ENCODE data around the gene BAZ2B. TPM values are rescaled to one million over a fixed set of nuclear protein-coding genes. Genes with fewer than 3 reads are reported as not detected.

Gene BAZ2B
- total and polyA plus RNA-seq, 2 experiments from 2014 or later: 51.7 to 62.9 TPM

DNA sequence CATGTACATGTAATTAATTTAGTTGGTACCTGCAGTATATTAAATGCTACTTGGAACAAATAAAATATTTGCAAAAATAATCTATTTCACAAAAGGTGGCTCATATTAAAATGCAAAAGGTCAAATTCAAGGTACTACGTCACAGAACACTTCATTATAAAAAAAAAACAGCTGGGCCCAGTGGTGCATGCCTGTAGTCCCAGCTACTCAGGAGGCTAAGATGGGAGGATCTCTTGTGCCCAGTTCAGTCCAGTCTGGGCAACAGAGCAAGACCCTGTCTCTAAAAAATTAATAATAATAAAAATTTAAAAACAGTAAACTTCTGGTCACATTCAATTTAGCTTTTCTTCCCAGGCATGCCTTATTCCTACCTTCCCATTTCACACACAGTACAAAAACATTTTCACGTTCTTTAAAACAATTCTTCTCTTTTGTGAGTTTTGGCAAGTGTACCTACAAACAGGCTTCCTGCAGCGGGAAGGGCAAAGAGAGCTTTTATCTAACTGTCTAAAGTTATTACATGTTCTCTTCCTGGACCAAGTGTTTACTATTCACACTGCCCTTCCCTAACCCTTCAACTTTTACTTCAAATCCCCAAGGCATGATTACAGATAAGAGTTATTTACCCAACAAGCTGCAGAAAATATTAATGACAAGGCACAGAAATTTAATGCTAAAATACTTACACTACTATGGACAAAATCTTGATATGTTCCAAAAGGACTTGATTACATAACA, 10.7 kb downstream of the BAZ2B start:
- no peaks in the 10 kb centered on the region for H3K9me3 Mint-ChIP-seq
- H3K4me1 Mint-ChIP-seq: peaks cover 48% of the 10 kb centered on the region
- no peaks in the 10 kb centered on the region for H3K9me2 ChIP-seq (ENCODE audit: insufficient read depth)
- H2AFZ ChIP-seq: no peak overlapping the region
- peaks cover 8% of the 10 kb centered on the region; the same call in 1 of the 2 replicates for H4K20me1 ChIP-seq (replicated peaks; ENCODE audit: insufficient read depth)
- DNase-seq (ENCODE audit: low spot score): no peak
- TF ChIP-seq NANOG (IDR thresholded peaks at IDR 0.05; ENCODE audit: borderline replicate concordance) (no peak), POLR2AphosphoS5 (IDR thresholded peaks at IDR 0.05; ENCODE audit: low read depth) (no peak), JUNB (IDR thresholded peaks at IDR 0.05; ENCODE audit: unreplicated experiment) (no peak), STAT1 (IDR thresholded peaks at IDR 0.05; ENCODE audit: unreplicated experiment) (no peak), ZNF331 (CRISPR knock-in tag; IDR thresholded peaks at IDR 0.05; ENCODE audit: low read depth) (no peak)
- TF ChIP-seq, protein P1, sequence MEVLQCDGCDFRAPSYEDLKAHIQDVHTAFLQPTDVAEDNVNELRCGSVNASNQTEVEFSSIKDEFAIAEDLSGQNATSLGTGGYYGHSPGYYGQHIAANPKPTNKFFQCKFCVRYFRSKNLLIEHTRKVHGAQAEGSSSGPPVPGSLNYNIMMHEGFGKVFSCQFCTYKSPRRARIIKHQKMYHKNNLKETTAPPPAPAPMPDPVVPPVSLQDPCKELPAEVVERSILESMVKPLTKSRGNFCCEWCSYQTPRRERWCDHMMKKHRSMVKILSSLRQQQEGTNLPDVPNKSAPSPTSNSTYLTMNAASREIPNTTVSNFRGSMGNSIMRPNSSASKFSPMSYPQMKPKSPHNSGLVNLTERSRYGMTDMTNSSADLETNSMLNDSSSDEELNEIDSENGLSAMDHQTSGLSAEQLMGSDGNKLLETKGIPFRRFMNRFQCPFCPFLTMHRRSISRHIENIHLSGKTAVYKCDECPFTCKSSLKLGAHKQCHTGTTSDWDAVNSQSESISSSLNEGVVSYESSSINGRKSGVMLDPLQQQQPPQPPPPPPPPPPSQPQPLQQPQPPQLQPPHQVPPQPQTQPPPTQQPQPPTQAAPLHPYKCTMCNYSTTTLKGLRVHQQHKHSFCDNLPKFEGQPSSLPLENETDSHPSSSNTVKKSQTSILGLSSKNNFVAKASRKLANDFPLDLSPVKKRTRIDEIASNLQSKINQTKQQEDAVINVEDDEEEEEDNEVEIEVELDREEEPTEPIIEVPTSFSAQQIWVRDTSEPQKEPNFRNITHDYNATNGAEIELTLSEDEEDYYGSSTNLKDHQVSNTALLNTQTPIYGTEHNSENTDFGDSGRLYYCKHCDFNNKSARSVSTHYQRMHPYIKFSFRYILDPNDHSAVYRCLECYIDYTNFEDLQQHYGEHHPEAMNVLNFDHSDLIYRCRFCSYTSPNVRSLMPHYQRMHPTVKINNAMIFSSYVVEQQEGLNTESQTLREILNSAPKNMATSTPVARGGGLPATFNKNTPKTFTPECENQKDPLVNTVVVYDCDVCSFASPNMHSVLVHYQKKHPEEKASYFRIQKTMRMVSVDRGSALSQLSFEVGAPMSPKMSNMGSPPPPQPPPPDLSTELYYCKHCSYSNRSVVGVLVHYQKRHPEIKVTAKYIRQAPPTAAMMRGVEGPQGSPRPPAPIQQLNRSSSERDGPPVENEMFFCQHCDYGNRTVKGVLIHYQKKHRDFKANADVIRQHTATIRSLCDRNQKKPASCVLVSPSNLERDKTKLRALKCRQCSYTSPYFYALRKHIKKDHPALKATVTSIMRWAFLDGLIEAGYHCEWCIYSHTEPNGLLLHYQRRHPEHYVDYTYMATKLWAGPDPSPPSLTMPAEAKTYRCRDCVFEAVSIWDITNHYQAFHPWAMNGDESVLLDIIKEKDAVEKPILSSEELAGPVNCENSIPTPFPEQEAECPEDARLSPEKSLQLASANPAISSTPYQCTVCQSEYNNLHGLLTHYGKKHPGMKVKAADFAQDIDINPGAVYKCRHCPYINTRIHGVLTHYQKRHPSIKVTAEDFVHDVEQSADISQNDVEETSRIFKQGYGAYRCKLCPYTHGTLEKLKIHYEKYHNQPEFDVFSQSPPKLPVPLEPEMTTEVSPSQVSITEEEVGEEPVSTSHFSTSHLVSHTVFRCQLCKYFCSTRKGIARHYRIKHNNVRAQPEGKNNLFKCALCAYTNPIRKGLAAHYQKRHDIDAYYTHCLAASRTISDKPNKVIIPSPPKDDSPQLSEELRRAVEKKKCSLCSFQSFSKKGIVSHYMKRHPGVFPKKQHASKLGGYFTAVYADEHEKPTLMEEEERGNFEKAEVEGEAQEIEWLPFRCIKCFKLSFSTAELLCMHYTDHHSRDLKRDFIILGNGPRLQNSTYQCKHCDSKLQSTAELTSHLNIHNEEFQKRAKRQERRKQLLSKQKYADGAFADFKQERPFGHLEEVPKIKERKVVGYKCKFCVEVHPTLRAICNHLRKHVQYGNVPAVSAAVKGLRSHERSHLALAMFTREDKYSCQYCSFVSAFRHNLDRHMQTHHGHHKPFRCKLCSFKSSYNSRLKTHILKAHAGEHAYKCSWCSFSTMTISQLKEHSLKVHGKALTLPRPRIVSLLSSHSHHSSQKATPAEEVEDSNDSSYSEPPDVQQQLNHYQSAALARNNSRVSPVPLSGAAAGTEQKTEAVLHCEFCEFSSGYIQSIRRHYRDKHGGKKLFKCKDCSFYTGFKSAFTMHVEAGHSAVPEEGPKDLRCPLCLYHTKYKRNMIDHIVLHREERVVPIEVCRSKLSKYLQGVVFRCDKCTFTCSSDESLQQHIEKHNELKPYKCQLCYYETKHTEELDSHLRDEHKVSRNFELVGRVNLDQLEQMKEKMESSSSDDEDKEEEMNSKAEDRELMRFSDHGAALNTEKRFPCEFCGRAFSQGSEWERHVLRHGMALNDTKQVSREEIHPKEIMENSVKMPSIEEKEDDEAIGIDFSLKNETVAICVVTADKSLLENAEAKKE (CRISPR knock-in tag; IDR thresholded peaks at IDR 0.05): no peak
- TF ChIP-seq, protein P2, sequence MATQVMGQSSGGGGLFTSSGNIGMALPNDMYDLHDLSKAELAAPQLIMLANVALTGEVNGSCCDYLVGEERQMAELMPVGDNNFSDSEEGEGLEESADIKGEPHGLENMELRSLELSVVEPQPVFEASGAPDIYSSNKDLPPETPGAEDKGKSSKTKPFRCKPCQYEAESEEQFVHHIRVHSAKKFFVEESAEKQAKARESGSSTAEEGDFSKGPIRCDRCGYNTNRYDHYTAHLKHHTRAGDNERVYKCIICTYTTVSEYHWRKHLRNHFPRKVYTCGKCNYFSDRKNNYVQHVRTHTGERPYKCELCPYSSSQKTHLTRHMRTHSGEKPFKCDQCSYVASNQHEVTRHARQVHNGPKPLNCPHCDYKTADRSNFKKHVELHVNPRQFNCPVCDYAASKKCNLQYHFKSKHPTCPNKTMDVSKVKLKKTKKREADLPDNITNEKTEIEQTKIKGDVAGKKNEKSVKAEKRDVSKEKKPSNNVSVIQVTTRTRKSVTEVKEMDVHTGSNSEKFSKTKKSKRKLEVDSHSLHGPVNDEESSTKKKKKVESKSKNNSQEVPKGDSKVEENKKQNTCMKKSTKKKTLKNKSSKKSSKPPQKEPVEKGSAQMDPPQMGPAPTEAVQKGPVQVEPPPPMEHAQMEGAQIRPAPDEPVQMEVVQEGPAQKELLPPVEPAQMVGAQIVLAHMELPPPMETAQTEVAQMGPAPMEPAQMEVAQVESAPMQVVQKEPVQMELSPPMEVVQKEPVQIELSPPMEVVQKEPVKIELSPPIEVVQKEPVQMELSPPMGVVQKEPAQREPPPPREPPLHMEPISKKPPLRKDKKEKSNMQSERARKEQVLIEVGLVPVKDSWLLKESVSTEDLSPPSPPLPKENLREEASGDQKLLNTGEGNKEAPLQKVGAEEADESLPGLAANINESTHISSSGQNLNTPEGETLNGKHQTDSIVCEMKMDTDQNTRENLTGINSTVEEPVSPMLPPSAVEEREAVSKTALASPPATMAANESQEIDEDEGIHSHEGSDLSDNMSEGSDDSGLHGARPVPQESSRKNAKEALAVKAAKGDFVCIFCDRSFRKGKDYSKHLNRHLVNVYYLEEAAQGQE (IDR thresholded peaks at IDR 0.05; ENCODE audit: unreplicated experiment): no peak
- no peaks in the 10 kb centered on the region for H3K27me3 ChIP-seq (ENCODE audit: insufficient read depth)
- H3K79me2 ChIP-seq (replicated peaks; ENCODE audit: insufficient read depth): peaks cover 100% of the 10 kb centered on the region
- H3K36me3 ChIP-seq (ENCODE audit: insufficient read depth): no peaks in the 10 kb centered on the region
- peak overlapping the region; percentile 11; the same call in 1 of the 2 replicates for H3K27ac ChIP-seq (ENCODE audit: low read depth)
- H3K4me3 ChIP-seq: no peak overlapping the region
- H3K4me3 Mint-ChIP-seq: no peak overlapping the region
- H3K27ac Mint-ChIP-seq: peak overlapping the region; percentile 67; the same call in 1 of the 2 replicates
- no peaks in the 10 kb centered on the region for H3F3A ChIP-seq (replicated peaks; ENCODE audit: low read depth)
- H3K4me1 ChIP-seq (ENCODE audit: insufficient read depth): peaks cover 18% of the 10 kb centered on the region
- H3K36me3 Mint-ChIP-seq (ENCODE audit: low read depth): no peaks in the 10 kb centered on the region; the same call in 2 of the 3 replicates
- H3K4me2 ChIP-seq: peak overlapping the region; percentile 13; the same call in 1 of the 2 replicates
- H3K27me3 Mint-ChIP-seq (ENCODE audit: insufficient read depth, low read depth, poor library complexity): peaks cover 3% of the 10 kb centered on the region
- no peak for ATAC-seq

All from GM23338 (cell line).